Stimulated activated CD4-positive, alpha-beta T cell treated with anti-CD3 and anti-CD28 coated beads, Interleukin-1b, Interleukin-23, amount 100 ng/mL, for 48 hours (primary cell): Measurements from ENCODE around the gene ITGA2B.
"Not testable (repeated sequence)": the region's sequence is repeated elsewhere in the genome, so short reads cannot be mapped to it uniquely, and the experiment has no call there.

Source experiments
- DNase-seq: peaks from one replicate; pipeline ENCODE4 v3.0.0-alpha.2; 2020

The ITGA2B gene

DNA sequence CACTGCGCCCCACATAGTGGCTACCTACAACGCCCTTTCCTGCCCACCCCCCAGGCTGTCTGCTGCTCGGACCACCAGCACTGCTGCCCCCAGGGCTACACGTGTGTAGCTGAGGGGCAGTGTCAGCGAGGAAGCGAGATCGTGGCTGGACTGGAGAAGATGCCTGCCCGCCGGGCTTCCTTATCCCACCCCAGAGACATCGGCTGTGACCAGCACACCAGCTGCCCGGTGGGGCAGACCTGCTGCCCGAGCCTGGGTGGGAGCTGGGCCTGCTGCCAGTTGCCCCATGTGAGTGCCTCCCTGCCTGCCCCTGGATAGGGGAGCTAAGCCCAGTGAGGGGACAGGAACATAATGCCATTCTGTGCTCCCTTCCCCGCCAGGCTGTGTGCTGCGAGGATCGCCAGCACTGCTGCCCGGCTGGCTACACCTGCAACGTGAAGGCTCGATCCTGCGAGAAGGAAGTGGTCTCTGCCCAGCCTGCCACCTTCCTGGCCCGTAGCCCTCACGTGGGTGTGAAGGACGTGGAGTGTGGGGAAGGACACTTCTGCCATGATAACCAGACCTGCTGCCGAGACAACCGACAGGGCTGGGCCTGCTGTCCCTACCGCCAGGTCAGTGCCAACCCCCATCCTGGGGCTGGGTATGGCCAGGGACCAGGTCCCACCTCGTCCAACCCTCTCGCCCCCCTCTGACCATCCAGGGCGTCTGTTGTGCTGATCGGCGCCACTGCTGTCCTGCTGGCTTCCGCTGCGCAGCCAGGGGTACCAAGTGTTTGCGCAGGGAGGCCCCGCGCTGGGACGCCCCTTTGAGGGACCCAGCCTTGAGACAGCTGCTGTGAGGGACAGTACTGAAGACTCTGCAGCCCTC, 37.3 kb downstream of the ITGA2B start:
- DNase-seq, result no peak

DNA sequence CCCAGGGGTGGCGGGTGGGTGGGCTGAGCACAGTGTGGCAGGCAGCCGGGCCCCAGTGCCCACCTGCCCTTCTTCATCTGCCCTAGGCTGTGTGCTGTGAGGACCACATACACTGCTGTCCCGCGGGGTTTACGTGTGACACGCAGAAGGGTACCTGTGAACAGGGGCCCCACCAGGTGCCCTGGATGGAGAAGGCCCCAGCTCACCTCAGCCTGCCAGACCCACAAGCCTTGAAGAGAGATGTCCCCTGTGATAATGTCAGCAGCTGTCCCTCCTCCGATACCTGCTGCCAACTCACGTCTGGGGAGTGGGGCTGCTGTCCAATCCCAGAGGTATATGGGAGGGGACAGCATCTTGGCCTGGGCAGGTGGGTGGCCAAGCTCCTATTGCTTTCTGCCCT, 38.0 kb downstream of the ITGA2B start:
- no peak for DNase-seq

DNA sequence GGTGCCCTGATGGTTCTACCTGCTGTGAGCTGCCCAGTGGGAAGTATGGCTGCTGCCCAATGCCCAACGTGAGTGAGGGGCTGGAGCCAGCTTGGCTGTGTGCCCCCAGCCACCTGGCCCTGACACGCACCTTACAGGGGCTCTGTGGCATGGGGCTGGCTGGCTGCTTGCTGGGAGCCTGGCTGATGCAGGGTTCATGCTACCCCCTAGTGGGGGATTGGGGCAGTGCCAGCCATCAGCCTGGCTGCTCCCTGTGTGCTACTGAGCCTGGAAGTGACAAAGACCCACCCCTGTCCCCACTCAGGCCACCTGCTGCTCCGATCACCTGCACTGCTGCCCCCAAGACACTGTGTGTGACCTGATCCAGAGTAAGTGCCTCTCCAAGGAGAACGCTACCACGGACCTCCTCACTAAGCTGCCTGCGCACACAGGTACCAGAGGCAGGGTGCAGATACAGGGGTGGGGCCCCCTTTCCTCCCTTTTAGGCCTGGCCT, 38.7 kb downstream of the ITGA2B start:
- DNase-seq, result peak; percentile 69

DNA sequence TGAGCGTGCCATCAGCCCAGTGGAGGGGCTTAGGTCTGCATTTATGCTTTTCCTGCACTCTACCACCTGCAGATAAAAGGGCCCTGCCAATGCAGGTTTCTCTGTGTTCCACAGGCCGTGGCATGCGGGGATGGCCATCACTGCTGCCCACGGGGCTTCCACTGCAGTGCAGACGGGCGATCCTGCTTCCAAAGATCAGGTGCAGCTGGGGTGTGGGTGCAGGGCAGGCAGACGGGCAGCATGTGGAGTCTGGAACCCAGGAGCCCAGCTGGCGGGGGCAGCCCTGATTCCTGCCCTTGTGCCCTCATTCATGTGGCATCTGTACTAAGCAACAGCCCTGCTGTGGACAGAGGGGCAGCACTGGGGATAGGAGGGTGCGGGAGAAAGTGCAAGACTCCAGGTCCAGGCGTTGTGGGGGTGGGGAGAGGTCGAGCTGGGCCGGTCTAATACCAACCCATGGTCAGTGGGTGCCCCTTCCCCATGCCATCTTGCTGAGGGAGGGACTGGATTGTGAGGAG, 39.8 kb downstream of the ITGA2B start:
- DNase-seq, result no peak

DNA sequence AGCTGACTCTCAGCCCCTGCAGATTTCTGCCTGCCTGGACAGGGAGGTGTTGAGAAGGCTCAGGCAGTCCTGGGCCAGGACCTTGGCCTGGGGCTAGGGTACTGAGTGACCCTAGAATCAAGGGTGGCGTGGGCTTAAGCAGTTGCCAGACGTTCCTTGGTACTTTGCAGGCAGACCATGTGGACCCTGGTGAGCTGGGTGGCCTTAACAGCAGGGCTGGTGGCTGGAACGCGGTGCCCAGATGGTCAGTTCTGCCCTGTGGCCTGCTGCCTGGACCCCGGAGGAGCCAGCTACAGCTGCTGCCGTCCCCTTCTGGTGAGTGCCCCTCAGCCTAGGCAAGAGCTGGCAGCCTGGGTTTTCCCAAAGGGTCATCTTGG, 40.5 kb downstream of the ITGA2B start:
- DNase-seq, result no peak

DNA sequence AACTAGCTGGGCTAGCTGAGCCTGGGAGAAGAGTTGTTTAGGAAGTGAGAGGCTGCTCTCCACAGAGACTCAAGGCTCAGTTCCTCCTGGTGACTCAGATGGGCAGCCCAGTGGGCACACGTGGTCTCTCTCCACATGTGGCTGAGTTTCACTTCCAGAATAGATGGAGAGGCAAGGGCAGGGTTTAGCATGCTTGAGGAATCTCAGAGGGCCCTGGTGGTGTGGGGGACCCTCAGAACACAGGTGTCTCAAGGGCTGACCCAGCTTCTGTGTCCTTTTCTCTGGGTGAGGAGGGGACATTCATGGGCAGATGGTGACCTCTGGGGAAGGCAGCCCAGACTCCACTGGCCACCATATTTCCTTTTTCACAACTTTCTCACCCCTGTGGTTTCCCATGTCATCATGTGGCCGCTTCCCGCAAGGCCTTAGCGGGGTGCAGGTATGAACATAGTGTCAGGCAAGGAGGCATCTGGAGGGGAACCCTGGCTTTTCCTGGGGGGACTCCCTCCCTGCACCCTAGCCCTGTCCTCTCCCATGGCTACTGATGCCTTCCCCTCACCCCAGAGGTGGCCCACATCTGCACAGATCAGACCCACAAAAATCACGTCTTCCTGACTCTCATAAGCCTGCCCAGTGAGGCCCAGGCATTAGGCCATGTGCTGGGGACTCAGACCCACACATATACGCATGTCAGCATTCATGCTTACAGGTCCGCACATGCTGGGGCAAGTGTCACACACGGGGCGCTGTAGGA, 41.0 kb downstream of the ITGA2B start:
- DNase-seq, result no peak

DNA sequence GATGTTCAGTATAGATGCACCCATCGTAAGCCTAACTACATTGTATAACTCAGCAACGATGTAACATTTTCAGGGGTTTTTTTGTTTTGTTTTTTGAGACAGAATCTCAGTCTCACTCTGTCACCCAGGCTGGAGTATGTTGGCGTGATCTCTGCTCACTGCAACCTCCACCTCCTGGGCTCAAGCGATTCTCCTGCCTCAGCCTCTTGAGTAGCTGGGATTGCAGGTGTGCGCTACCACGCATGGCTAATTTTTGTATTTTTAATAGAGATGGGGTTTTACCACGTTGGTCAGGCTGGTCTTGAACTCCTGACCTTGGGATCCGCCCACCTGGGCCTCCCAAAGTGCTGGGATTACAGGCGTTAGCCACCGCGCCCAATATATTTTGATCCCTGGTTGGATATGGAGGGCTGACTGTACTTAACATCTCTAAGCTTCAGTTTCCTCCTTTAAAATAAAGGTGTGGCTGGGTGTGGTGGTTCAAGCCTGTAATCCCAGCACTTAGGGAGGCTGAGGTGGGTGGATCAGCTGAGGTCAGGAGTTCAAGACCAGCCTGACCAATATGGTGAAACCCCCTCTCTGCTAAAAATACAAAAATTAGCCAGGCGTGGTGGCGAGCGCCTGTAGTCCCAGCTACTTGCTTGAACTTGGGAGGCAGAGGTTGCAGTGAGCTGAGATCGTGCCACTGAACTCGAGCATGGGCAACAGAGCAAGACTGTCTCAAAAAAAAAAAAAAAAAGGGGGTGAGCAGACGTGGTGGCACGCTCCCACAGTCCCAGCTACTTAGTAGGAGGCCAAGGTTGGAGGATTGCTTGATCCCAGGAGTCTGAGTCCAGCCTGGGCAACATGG, 42.0 kb downstream of the ITGA2B start:
- not testable (repeated sequence) for DNase-seq

DNA sequence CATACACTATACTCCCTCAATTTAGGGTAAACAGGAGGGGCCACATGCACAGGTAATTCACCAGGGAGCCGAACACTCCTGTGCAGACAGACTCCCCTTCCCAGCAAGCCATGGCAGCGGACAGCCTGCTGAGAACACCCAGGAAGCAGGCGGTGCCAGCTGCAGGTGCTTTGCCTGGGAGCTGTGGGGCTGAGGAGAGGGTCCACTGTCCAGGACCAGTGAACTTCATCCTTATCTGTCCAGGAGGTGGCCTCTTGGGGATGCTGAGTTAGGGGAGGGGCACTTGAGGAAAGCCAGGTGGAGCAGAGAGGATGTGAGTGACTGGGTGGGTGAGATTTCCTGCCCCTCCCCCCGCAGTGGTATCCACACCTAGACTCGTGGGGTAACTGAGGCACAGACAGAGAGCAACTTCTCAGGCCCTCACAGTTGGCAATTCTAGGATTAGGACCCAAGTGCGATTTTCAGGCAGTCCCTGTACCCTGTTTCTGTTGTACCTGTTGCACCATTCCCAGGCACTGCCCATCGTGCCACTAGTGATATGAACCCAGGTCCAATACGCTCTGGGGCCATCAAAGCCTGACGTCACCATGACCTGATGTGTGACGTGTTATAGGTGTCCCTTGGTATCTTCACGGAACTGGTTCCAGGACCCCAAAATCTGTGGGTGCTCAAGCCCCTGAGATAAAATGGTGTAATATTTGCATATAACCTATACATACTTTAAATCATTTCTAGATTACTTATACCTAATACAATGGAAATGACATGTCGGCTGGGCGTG, 43.2 kb downstream of the ITGA2B start:
- DNase-seq, result no peak

DNA sequence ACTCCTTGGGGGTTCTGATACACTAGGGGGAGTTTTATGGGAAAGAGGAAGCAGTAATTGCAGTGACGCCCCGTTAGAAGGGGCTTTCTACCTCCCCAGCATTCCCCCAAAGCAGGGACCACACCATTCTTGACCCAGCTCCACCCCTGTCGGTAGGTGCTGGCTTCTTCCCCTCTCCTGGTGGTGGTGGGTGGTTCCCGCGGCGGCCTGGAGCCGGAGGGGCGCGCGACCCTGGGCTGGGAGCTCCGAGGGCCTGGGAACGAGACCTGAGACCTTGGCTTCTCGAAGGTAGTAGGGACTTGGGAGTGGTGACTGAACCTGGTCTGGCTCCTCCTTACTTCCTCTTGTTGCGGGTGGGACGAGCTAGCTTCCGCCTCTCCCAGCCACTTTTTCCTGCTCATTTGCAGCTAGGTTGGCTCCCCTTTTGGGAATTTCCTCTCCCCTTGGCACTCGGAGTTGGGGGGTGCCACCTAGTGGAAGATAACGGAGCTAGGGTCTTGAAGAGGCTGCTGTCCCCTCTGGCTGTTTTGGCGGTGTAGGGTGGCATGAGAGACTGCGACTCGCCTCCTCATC, 43.9 kb downstream of the ITGA2B start:
- DNase-seq, result peak; percentile 32

DNA sequence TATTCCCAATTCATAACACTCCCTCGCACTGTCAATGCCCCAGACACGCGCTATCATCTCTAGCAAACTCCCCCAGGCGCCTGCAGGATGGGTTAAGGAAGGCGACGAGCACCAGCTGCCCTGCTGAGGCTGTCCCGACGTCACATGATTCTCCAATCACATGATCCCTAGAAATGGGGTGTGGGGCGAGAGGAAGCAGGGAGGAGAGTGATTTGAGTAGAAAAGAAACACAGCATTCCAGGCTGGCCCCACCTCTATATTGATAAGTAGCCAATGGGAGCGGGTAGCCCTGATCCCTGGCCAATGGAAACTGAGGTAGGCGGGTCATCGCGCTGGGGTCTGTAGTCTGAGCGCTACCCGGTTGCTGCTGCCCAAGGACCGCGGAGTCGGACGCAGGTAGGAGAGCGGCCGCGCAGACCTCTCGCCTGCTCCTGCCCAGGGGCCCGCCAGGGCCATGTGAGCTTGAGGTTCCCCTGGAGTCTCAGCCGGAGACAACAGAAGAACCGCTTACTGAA, 44.5 kb downstream of the ITGA2B start, which contains the start of gene GRN:
TSS of gene GRN (plus strand) at position 364 of the 515 bp plus-strand sequence. CDS start 3,863 bp downstream, outside the sequence.
- DNase-seq, result peak; percentile 90

DNA sequence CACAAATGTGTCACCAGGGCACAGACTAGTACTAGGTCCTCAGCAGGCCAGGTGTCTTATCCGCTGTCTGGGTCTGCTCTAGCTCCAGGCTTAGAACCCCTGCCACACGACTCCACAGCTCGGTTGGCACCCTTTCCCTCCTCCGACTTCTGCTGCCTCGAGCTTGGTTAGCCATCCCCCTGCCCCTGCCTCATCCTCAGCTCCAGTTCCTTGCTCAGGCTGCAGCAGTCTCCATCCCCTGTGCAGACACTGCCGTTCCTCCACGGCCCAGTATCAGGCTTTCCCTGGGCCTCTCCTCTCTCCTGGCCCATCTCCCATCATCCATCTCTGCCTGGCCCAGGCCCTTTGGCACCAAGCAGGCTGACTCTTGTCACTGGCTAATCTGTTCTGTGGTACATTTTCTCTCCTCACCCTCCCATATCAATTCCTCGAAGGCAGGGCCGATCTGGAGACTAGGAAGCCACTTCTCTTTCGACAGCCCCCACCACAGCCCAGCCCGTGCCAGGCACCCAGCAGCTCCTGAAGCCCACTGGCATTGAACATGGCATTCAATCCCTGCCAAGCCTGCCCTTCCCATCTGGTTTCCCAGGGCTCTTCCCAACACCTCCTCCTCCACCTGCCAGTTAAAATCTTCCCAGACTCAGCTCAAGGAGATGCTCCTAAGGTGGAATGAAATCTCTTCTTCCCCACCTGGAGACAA, 45.8 kb downstream of the ITGA2B start:
- DNase-seq, result no peak

DNA sequence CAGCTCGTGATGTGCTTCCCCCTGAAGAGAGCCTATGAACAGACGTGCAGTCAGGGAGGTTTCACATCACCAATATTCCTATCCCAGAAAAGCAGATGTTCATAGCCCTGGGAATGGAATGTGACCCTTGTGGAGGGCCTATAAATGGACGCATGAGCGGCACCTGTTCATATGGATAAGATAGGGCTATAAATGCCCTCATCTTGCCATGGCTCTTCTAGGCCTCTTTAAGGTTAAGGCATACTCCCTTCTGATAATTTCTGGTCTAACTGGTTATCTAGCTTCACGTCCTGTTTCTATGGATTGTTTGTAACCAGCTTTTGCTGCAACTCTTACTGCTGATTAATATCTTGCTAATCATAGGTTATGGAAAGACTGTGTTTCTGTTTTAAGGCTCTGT, 48.9 kb downstream of the ITGA2B start:
- not testable (repeated sequence) for DNase-seq

DNA sequence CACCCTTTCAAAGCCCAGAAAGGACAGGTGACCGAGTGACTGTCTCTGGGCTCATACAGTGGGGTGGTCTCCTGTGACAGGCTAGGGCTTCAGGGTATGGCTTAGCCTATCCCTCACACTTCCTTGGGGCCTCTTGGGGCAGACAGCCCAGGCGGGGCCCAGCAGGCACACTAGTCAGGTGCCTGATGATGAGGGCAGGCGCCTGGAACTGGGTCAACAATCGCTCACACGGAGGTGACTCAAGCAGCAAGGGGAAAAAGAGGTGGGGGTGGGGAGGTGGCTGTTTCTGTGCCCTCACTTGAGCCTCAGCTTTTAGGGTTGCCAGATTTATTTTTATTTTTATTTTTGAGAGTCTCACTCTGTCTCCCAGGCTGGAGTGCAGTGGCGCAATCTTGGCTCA, 50.7 kb downstream of the ITGA2B start:
- peak; percentile 54 for DNase-seq

DNA sequence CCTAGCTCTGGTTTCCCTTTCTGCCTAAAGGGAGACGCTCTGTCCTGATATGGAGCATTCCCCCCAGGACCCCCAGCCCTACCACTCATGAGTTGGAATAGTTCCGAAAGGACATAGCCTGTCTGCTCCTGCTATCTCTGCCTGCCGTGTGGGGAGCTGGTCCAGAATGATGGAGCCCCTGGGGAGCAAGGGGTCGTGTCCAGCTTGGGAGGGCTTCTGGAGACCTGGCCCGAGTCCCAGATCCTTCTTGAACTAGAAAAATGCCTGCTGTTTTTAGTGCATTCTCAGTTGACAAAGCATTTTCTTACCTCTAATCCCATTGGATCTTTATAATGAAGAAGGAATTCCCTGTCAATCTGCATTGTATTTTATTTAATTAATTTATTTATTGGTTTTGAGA, 53.5 kb downstream of the ITGA2B start:
- DNase-seq, result no peak

DNA sequence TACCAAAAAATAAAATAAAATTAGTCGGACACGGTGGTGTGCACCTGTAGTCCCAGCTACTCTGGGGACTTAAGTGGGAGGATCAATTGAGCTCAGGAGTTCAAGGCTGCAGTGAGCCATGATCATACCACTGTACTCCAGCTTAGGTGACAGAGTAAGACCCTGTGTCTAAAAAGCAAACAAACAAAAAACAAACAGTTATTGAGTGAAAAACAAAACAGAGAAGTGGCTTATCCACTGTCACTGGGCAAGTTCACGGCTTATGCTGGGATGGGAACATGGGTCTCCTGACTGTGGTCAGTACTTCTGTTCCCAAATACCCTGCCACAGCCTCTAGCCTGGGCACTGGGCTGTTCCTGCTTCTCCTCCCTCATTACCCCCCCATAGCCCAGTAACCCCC, 53.9 kb downstream of the ITGA2B start:
- no peak for DNase-seq

DNA sequence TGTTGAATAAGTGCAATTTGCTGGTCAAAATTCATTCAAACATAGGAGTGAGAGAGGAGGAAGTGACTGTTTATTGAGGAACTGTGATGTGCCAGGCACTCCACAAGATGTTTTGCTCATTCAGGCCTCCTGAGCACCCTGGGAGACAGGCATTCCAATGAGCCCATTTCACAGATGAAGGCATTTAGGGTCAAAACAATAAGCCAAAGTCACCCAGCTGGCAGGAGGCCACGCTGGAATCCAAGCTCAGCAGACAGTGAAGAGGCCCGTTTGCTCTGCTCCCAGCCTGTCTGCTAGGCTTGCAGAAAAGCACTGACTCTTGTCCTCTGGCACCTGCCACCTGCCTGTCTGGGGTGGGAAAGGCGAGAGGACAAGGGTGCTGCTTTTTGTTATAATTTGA, 54.7 kb downstream of the ITGA2B start:
- no peak for DNase-seq

DNA sequence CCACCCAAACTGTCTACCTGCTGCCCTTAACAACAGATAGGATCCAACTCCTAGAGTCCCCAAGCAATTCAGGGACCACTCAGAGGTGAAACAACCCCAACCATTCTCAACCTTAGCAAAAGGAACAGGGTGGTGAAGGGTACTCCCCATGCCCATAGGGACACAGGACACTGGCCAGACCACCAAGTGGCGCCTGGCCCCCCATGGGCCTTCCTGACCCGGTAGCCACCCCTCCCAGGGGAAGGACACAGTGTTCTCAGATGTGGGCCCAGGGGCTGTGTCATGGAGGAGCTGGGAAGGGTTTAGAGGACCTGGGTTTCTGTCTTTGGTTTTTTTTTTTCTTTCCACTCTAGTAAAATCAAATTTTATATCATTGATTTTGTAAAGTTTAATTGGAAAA, 55.1 kb downstream of the ITGA2B start:
- DNase-seq, result no peak

DNA sequence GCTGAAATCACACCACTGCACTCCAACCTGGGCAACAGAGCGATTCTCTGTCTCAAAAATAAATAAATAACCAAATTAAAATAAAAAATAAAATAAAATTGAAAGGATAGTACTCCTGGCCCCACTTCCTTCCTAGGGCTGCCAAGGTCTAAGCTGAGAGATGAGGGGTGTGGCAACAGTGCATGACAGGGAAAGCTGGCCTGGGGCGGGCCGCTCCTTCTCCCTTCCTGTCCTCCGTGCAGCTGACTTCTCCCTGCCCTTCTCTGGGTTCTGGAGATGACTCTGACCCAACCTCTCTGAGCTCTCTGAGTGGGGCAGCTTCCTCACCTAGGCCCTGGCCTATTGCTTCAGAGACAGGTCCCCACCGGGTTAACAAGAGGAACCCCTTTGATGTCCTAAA, 56.1 kb downstream of the ITGA2B start:
- DNase-seq, result no peak

DNA sequence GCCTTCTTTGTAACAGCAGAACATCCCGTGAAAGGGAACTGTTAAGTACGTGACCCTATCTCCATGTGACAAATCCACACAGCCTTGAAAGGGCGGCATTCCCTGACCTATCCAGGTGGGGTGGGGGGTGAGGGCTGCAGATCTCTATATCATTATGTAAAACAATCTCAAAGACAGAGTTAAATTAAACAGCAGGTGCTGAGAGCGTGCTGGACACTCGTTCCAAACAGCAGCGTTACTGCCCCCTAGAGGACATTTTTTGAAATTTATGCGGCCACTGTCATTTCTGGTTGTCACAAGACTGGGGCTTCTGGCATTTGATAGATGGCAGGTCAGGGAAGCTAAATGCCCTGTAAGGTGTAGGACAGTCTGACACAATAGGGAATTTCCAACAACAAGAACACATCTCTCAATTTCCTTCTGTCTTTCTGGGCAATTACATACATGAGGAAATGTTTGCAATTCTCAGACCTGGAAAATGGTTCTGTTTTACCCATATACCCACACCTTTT, 58.1 kb downstream of the ITGA2B start:
- peak; percentile 66 for DNase-seq

DNA sequence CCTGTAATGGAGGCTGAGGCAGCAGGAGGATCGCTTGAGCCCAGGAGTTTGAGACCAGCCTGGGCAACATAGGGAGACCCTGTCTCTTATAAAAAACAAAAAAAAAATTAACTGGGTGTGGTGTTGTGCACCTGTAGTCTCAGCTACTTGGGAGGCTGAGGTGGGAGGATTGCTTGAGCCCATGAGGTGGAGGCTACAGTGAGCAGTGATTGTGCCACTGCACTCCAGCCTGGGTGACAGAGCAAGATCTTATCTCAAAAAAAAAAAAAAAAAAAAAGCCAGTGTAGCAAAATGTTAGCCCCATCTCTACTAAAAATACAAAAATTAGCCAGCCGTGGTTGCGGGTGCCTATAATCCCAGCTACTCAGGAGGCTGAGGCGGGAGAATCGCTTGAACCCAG, 59.2 kb downstream of the ITGA2B start:
- not testable (repeated sequence) for DNase-seq
